ENCODE results near the gene TRPM7. TPM values are rescaled to one million over a fixed set of nuclear protein-coding genes. Genes with fewer than 3 reads are reported as not detected.
"Not testable (repeated sequence)": the region's sequence is repeated elsewhere in the genome, so short reads cannot be mapped to it uniquely, and the experiment has no call there.

The TRPM7 gene
- 36.2 and 37.1 TPM in 2 replicates for total RNA-seq
- 13.4 TPM for polyA plus RNA-seq (2012)

GRCh38 chr15:50686469-50687301, at the start of gene TRPM7:
Gene TRPM7, minus strand, starts transcription at chr15:50686797. Its CDS starts 264 bp downstream, at chr15:50686533.
- DNase-seq (ENCODE audit: low read depth): peak; percentile 90

DNA sequence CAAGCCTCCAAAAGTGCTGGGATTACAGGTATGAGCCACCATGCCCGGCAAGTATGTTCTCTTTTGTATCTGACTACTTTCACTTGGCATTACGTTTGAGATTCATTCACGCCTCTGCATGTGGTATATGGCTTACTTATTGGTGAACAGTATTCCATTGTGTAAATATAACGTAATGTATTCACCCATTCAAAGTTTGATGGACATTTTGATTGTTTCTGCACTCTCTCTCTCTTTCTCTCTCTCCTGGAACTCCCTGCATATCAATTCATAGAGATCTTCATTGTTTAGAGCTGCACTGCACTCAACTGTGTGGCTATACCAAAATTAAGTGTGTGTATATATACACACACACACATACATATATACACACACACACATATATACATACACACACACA, 48.6 kb upstream of the TRPM7 start:
- DNase-seq (ENCODE audit: low read depth): no peak

DNA sequence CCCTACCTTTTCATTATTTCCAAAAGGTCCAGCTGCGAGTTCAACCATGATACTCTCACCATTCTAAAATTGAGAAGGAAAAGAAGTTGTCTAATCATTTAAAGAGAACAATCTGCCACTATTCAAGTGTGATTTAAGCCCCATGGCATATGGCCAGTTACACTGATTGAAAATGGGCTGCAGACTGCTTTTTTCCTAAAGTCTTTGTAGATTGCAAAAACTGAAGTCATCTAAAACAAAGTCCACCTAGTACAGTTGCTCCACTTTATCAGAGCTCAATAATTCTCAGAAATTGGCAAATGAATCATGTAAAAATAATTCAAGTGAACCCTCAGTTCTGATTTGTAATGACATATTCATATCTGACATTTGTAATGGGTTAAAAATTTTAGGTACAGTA, 39.7 kb upstream of the TRPM7 start:
- DNase-seq (ENCODE audit: low read depth): no peak

- DNase-seq (ENCODE audit: low read depth): no peak
These were observed 32.1 kb upstream of the TRPM7 start for GRCh38 chr15:50718700-50719125.

GRCh38 chr15:50712018-50712417, 25.4 kb upstream of the TRPM7 start:
- DNase-seq (ENCODE audit: low read depth): no peak

DNA sequence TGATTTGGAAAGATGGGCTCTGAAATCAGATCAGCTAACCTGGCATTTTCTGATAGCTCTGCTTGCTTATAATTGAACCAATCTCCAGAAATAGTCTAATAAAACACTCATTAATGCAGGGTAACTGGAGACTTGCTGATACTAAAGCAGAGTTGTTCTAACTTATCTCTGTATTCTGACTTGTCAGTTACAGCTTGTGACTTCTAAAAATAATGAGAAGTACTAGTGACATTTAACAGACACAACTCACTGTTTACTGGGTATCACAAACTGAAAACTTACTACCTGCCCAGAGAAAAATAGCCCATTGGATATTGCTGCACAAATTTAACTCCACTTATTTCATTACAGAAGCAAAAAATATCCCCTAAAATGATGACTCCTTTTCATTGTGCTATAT, 24.0 kb upstream of the TRPM7 start:
- DNase-seq (ENCODE audit: low read depth): no peak

- no peak for DNase-seq (ENCODE audit: low read depth)
These were observed 21.4 kb upstream of the TRPM7 start for GRCh38 chr15:50707878-50708427.

DNA sequence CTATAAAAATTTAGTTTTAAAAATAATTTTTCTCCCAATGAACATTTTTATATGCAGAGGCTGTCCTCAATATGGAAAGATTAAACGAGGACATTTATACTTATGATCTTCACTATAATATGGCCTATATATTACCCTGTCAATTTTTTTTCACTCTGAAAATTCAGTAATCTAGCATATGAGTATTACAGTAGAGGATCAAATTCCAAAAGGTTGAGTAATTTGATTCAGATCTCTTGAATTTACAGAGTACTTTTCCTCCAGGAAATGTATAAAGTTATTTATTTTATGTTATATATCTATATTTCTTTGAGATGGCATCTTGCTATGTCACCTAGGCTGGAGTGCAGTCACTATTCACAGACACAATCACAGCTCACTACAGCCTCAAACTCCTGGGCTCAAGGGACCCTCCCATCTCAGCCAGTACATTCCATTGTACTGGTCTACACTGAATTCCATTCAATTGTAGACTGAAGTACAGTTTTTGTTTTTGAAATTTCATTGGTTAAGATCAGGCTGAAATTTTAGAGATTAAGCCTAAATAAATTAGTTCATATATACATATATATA, 16.3 kb upstream of the TRPM7 start:
- DNase-seq (ENCODE audit: low read depth): no peak

GRCh38 chr15:50698101-50698500, 11.5 kb upstream of the TRPM7 start:
- DNase-seq (ENCODE audit: low read depth): no peak

DNA sequence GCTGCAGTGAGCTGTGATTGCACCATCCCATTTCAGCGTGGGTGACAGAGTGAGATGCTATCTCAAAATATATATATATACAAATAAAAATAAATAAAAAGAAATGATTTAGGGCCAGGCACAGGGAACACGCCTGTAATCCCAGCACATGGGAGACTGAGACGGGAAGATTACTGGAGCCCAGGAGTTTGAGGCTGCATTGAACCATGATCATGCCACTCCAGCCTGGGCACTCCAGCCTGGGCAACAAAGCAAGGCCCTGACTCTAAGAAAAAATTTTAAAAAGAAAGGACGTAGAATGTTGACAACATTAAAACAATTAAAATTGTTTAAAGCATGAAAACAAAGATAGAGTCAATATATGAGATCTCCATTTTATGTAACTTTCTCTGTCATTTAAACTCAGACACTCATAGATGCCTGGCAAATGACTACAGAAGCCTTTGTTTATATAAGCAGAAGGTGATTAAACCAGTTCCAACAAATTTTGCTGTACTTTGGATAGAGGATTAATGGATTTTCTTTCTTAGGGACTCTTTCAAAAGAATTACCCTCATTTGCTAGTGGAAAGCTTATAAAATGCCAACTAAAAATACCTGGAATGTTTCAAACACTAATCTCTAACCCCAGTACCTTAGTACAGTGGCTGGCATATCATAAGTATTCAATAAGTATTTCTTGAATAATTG, 10.7 kb upstream of the TRPM7 start:
- no peak for DNase-seq (ENCODE audit: low read depth)

DNA sequence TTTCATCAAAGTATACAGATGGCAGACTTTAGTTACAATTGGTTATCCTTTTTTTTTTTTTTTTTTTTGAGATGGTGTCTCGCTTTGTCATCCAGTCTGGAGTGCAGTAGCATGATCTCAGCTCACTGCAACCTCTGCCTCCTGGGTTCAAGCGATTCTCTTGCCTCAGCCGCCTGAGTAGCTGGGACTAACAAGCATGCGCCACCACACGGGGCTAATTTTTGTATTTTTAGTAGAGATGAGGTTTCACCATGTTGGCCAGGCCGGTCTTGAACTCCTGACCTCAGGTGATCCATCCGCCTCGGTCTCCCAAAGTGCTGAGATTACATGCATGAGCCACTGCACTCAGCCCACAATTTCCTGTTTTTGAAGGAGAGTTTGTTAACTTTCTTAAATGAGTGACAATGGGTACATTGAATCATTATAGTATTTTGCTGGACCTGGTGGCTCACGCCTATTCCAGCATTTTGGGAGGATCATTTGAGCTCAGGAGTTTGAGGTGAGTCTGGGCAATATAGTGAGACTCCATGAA, 8.1 kb upstream of the TRPM7 start:
- DNase-seq (ENCODE audit: low read depth): not testable (repeated sequence)

- DNase-seq (ENCODE audit: low read depth): no peak
These were observed 805 bp upstream of the TRPM7 start for GRCh38 chr15:50687302-50687902.

DNA sequence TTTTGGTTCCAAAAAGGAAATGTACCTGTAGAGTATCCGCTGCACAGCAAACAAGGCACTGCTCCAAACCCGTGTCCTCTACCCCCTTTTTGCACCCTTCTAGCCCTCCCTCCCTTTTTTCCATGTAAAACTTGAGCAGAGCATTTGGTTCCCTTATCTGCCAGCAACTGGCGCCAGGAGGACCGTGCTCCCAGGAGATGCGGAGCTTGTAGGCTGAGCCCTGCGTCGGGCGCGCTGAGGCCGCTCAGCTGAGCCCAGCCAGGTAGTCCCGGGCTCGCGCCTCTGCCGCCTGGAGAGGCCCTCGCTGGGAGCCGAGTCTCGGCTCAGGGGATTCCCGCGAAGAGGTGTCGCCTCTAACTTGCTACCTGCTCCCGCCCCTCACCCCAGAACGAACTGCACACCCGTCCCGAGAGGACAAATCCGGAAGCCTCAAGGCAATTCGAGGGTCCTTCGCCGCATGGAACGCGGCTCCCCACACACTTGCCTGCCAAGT, 575 bp downstream of the TRPM7 start:
- peak; percentile 40 for DNase-seq (ENCODE audit: low read depth)

DNA sequence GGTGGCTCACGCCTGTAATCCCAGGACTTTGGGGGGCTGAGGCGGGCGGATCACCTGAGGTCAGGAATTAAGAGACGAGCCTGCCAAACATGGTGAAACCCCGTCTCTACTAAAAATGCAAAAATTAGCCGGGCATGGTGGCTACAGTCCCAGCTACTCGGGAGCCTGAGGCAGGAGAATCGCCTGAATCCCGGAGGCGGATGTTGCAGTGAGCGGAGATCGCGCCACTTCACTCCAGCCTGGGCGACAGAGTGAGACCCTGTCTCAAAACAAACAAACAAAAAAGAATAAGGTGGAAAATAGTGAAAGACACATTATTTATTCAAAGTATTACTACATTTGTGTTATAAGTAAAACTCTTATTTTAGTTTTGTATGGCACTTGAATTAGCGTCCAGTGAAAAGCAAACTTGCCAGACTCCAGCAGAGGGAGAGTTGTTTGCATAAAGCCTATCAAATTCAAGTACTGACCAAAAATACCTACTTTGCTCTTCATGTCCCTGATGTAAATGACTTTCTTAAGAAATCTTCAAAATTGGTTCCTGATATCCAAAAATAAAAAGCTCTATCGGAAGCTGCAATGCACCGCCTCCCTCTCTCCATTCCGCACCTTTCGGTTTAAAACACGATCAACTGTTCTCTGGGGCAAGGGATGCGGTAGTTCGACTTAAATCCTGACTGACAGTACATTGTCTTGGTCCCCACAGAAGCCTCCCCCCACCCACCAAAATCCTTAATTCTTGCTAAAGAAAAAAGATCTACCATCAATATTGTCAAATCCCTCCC, 1.2 kb downstream of the TRPM7 start:
- DNase-seq (ENCODE audit: low read depth): no peak

GRCh38 chr15:50681467-50681866, 5.1 kb downstream of the TRPM7 start:
- DNase-seq (ENCODE audit: low read depth): no peak

GRCh38 chr15:50676799-50677483, 9.7 kb downstream of the TRPM7 start:
- DNase-seq (ENCODE audit: low read depth): peak; percentile 85

DNA sequence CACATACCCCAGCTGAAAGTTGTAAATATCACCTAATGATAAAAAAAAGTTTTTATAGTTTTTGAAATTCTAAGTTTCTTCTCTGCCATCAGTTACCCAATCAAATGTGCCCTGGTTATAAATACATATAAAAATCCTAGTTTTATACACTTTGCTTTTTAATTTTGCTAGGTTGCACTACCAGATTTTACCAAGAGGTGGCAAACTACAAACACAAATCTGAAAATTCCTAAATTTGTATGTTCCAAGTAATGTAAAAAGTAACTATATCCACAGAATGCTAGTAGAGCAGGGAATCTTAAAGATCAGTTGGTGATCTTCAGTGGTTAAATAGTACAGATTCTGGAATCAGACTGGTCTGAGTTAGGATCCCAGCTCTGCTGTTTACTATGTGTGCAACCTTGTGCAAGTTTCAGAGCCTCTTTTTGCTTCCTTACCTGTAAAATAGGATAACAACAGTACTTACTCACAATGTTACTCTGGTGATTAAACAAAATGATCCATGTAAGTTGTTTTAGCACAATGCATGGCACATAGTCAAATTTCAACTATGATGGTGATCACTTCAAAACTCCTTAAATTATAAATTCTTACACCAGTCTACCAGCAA, 11.0 kb downstream of the TRPM7 start:
- DNase-seq (ENCODE audit: low read depth): peak; percentile 53

DNA sequence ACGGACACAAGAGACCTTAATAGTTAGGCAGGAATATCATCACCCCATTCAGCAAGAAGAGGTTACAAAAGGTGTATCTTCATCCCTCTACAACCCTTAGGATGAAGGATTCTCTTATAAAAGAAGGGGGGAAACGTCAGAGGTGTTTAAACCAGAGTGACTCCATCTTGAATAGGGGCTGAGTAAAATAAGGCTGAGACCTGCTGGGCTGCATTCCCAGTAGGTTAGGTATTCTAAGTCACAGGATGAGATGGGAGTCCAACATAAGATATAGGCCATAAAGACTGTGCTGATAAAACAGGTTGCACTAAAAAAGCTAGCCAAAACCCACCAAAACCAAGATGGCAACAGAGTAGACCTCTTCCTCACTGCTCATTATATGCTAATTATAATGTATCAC, 16.5 kb downstream of the TRPM7 start:
- DNase-seq (ENCODE audit: low read depth): no peak

- DNase-seq (ENCODE audit: low read depth): no peak
These were observed 17.0 kb downstream of the TRPM7 start for GRCh38 chr15:50669611-50670010.
